Chondrocyte (in vitro differentiated cells): ENCODE data around the gene UBQLN4. TPM values are rescaled to one million over a fixed set of nuclear protein-coding genes. Genes with fewer than 3 reads are reported as not detected.
A peak's percentile ranks its signal among the peaks of the same experiment; 100 is the strongest.
"Not testable (repeated sequence)": the region's sequence is repeated elsewhere in the genome, so short reads cannot be mapped to it uniquely, and the experiment has no call there.

ENCODE experiments used
- DNase-seq: peaks from one replicate; pipeline ENCODE4 v3.0.0; 2021; ENCODE audit warnings: mixed read lengths, low spot score
- H3K27ac Mint-ChIP-seq: one replicate; pipeline ENCODE4 v1.8.0; 2021; ENCODE audit warnings: mild to moderate bottlenecking, moderate library complexity, mixed read lengths; ENCODE audit not compliant: unreplicated experiment
- H3K27me3 Mint-ChIP-seq: 2 replicates; pipeline ENCODE4 v1.8.0; 2021; ENCODE audit warnings: low read depth, mixed read lengths
- H3K36me3 Mint-ChIP-seq: 2 replicates; pipeline ENCODE4 v1.8.0; 2021; ENCODE audit warnings: low read depth, mixed read lengths
- H3K4me1 Mint-ChIP-seq: 2 replicates; pipeline ENCODE4 v1.8.0; 2021; ENCODE audit warnings: low read depth, mild to moderate bottlenecking, mixed read lengths
- H3K4me3 Mint-ChIP-seq: one replicate; pipeline ENCODE4 v1.8.0; 2021; ENCODE audit warnings: mild to moderate bottlenecking, moderate library complexity, mixed read lengths; ENCODE audit not compliant: unreplicated experiment
- H3K9me3 Mint-ChIP-seq: 2 replicates; pipeline ENCODE4 v1.8.0; 2021; ENCODE audit warnings: low read depth, mixed read lengths
- total RNA-seq: library from RNA; stranded (reverse); gene quantifications from 3 replicates; pipeline ENCODE4 v1.2.1, GENCODE V29; 2021
- TF ChIP-seq, protein P1 (sequence below): fragments of 200-600 bp; sonication (generic); IDR thresholded peaks from 2 replicates; pipeline ENCODE4 v1.5.0; 2021; ENCODE audit warnings: antibody characterized with exemption, mild to moderate bottlenecking, moderate library complexity

The UBQLN4 gene
- total RNA-seq, 1 donor from 2014 or later, result 30.2 TPM

DNA sequence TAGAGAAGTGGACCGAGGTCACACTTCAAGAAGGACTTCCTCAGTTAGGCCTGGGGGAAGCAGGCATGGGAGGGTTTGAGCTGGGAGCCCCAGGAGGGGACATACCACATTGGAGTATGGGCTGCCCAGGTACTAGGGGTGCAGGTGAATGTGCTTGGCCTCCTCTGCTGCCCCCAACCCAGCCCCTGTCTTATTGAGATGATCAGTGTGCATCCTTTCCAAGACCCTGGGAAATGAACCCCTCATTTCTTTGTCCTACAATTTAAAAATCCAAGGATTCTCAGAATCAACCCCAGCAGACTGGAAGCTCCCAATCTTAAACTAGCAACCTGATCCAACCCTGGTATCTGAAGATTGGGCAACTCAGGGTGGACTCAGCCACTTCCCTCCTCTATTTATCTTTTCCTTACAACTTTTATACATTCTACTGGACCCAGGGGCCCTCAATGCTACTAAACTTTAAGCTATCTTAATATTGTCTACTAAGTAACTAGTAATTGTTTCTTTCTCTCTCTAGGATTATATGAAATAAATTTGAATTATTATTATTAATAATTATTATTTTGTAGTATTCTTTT is 19.6 kb upstream of the UBQLN4 start:
- no peak for DNase-seq
- no peaks in the 10 kb centered on the region for H3K9me3 Mint-ChIP-seq
- TF ChIP-seq, protein P1, sequence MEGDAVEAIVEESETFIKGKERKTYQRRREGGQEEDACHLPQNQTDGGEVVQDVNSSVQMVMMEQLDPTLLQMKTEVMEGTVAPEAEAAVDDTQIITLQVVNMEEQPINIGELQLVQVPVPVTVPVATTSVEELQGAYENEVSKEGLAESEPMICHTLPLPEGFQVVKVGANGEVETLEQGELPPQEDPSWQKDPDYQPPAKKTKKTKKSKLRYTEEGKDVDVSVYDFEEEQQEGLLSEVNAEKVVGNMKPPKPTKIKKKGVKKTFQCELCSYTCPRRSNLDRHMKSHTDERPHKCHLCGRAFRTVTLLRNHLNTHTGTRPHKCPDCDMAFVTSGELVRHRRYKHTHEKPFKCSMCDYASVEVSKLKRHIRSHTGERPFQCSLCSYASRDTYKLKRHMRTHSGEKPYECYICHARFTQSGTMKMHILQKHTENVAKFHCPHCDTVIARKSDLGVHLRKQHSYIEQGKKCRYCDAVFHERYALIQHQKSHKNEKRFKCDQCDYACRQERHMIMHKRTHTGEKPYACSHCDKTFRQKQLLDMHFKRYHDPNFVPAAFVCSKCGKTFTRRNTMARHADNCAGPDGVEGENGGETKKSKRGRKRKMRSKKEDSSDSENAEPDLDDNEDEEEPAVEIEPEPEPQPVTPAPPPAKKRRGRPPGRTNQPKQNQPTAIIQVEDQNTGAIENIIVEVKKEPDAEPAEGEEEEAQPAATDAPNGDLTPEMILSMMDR, result no peak
- H3K27ac Mint-ChIP-seq, result no peak overlapping the region
- no peak overlapping the region for H3K4me3 Mint-ChIP-seq
- no peaks in the 10 kb centered on the region for H3K27me3 Mint-ChIP-seq
- H3K36me3 Mint-ChIP-seq, result peaks cover 6% of the 10 kb centered on the region
- H3K4me1 Mint-ChIP-seq, result peaks cover 28% of the 10 kb centered on the region

DNA sequence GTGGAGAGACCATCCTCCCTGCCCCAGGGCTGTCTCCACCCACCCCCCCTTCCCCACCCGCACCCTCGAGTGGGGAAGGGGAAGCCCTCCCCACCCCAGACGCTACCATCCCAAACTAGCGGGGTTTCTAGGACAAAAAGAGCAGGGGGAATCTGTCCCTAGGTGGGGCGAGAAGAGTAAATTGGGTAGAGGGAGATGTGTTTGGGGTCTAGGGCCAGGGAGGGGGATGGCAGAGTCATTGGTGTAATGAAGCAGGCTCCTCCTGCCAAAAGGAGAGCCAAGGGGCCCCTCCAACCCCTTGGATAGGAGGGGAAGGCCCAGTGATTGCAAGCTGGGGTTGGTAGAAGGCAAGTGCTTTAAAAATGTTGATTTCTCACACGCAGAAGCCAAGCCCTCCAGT is 18.7 kb upstream of the UBQLN4 start:
- H3K4me3 Mint-ChIP-seq, result no peak overlapping the region
- DNase-seq, result no peak
- H3K27me3 Mint-ChIP-seq, result no peaks in the 10 kb centered on the region
- peaks cover 20% of the 10 kb centered on the region for H3K4me1 Mint-ChIP-seq
- no peak overlapping the region for H3K27ac Mint-ChIP-seq
- H3K36me3 Mint-ChIP-seq, result peaks cover 6% of the 10 kb centered on the region
- no peaks in the 10 kb centered on the region for H3K9me3 Mint-ChIP-seq
- TF ChIP-seq, protein P1, result no peak

- H3K4me1 Mint-ChIP-seq, result peaks cover 11% of the 10 kb centered on the region
- DNase-seq, H3K36me3 Mint-ChIP-seq, H3K27ac Mint-ChIP-seq, H3K27me3 Mint-ChIP-seq, H3K4me3 Mint-ChIP-seq, H3K9me3 Mint-ChIP-seq: not testable (repeated sequence)
Measured at GRCh38 chr1:156071332-156071816, 17.8 kb upstream of the UBQLN4 start.

DNA sequence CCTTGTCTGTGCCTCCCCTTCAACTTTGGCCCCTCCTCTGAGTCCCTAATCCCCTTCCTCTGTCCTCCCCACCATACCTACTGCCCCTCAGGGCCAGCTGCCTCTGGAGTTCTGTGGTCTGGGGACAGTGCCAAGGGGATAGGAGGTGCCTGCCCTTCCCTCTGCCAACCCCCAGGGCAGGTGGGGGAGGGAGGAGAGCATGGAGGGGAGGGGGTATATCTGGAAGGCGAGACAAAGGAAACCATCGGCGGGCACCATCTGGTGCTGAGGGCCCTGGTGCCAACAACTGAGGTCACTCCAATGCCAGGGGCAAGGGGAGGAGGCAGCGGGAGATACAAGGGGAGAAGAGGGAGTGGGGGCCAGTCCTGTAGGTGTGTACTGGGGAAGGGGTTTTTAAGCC is 16.9 kb upstream of the UBQLN4 start:
- Mint-ChIP-seq H3K9me3 (no peaks in the 10 kb centered on the region), H3K27ac (peak overlapping the region; percentile 2), H3K27me3 (no peaks in the 10 kb centered on the region), H3K36me3 (peaks cover 3% of the 10 kb centered on the region), H3K4me1 (peaks cover 5% of the 10 kb centered on the region), H3K4me3 (no peak overlapping the region)
- TF ChIP-seq, protein P1, result no peak
- no peak for DNase-seq

DNA sequence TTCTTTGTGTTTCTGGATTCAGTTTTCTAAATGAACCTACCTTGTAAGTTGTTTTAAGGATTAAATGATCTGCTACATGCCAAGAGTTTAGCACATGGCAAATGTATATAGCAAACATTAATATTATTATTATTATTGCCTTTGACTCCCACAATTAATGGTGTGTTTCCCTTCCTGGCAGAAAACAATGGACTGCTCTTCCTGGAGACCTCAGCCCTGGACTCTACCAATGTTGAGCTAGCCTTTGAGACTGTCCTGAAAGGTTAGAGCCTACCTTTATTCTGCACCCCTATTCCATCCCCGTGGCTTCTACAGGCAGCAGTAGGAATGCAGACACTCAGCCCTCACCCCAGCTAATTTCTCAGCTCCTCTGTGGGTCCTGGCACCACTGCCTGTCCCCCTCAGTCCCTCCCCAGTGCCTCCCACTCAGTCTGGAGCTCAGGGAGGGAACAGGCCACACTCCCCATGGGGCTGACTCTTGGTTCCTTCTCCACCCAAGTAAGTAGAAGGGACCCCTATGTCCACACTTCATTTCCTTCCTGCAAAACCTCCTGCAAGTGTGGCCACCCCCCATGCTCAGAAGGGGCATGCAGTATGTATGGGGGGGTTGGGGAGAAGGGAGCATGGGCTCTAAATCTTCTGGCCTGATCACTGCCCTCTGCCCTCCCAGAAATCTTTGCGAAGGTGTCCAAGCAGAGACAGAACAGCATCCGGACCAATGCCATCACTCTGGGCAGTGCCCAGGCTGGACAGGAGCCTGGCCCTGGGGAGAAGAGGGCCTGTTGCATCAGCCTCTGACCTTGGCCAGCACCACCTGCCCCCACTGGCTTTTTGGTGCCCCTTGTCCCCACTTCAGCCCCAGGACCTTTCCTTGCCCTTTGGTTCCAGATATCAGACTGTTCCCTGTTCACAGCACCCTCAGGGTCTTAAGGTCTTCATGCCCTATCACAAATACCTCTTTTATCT is 16.2 kb upstream of the UBQLN4 start:
- no peaks in the 10 kb centered on the region for H3K4me1 Mint-ChIP-seq
- TF ChIP-seq, protein P1, result no peak
- peaks cover 2% of the 10 kb centered on the region for H3K36me3 Mint-ChIP-seq
- H3K4me3 Mint-ChIP-seq, result no peak overlapping the region
- DNase-seq, result no peak
- H3K9me3 Mint-ChIP-seq, result no peaks in the 10 kb centered on the region
- peak overlapping the region; percentile 2 for H3K27ac Mint-ChIP-seq
- H3K27me3 Mint-ChIP-seq, result no peaks in the 10 kb centered on the region
